NOMO-1 (cell line): Measurements from ENCODE around the gene EXOC6B.

ENCODE experiments used
- DNase-seq, 2 experiments: peaks; one replicate each; lab custom pipeline; 2025; ENCODE audit not compliant: unreplicated experiment in 2 of 2; lab: John Stamatoyannopoulos, UW

EXOC6B gene

DNA sequence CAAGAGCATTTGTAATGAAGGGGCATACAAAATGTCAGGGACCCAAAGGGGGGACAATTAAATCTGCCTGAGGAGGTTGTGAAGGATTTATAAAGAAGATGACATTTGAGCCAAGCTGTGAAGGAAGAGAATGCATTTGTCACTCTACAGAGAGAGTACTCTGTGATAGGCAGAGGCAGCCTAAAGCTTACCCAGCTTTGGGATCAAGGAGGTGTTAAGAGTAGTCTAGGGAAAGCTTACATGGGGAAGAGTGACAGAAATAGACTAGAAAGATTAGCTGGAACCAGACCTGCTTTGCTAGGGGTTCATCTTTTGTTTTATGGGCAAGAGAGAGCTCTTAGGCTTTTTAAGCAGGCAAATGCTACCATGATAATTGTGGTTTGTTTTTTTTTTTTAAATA, 509.1 kb downstream of the EXOC6B start:
- no peak for DNase-seq

DNA sequence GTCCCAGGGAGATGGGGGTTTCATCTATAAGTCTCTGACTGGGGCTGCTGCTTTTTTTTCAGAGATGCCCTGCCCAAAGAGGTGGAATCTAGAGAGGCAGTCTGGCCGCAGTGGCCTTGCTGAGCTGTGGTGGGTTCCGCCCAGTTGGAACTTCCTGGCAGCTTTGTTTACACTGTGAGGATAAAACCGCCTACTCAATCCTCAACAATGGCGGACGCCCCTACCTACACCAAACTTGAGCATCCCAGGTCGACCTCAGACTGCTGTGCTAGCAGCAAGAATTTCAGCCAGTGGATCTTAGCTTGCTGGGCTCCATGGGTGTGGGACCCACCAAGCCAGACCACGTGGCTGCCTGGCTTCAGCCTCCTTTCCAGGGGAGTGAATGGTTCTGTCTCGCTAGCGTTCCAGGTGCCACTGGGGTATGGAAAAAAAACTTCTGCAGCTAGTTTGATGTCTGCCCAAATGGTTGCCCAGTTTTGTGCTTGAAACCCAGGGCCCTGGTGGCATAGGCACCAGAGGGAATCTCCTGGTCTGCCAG, 525.6 kb downstream of the EXOC6B start:
- no peak for DNase-seq

DNA sequence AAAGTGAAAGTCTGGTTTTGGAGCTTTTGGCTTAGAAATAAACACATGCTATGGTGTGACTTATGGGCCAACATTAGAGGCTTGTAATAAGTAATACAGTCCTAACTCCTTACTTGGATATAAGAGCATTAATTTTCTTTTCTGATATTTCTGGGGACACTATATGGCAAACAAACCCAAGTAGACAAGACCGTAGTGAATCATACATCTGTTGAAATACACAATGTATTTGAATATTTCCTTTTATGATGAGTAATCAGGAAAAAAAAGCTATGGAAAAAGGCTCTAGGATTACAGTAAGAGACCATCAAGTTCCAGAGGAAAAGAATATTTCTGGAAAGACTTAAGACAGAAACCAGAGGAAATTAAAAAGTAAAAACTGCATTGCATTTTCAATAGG, 532.2 kb downstream of the EXOC6B start:
- DNase-seq, result no peak

DNA sequence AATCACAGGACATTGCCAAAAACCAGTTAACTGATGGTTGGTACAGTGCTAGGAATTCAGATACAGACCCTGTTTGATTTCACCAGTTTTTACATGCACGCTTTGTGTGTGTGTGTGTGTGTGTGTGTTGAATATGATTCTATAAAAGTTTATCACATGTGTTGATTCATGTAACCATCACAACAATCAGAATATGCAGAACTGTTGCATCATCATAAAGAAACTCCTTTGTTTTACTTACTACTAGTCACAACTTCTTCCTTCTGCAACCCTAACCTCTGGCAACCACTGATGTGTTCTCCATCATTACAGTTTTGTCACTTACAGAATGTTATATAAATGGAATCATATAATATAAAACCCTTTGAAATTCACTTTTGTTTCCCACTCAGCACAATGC, 533.4 kb downstream of the EXOC6B start:
- DNase-seq, result no peak

DNA sequence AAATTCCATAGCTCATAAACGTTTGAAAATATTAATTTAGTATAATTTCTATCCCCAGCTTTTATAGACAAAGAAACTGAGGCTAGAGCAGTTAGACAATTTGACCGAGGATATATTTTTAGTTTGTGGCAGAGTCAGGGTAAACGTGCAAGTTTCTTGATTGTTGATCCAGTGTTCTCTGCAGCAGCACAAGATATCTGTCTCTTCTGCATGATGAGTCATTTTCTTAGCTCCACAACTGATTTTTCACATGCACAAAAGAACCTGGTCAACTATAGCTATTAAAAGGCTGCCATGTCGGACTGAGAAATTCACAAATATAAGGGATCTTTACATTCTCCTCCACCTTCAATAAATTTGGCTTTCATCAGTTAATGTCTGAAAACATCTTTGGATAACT, 534.8 kb downstream of the EXOC6B start:
- DNase-seq, result no peak

DNA sequence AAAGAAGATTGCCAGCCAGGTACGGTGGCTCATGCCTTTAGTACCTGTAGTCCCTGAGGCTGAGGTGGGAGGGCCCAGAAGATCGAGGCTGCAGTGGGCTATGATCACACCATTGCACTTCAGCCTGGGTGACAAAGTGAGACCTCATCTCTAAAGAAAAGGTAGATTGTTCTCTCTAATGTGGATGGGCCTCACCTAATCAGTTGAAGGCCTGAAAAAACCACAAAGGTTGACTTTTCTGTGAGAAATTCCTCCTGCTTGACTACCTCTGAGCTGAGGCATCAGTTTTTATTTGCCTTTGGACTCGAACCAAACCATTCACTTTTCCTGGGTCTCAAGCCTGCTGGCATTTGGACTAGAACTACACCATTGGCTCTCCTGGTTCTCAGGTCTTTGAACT, 536.1 kb downstream of the EXOC6B start:
- DNase-seq, result no peak

DNA sequence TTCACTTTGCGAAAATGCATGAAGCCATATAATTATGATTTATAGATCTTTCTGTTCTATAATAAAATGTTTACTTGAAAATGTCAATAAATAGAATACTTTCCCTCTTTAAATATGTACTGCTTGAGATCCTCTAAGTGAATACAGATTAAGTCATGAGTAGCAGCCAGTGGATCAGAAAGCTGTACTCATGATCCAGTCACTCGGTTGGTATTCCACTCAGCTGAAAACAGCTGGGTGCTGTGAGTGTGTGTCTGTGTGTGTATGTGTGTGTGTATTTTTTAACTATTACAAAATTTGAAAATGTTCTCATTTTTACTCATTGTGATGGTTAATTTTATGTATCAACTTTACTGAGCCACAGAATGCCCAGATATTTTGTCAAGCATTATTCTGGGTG, 536.5 kb downstream of the EXOC6B start:
- DNase-seq, result no peak

DNA sequence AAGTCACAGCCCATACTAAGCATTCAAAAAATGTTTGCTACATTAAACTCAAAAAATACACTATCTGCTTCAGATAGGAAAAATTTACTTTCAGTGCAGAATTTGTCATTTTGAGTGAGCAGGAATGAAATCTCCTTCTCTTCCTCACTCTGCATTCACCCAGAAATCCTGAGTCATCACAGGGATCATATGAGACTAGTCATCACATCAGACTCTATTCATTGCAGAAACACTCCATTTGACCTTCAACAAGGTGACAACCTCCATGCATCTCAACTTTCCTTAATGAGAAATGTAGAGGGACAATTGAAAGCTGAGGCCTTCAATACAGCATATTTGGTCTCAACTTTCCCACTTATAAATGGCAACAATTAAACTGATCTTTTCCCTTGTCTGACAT, 547.8 kb downstream of the EXOC6B start:
- no peak for DNase-seq

DNA sequence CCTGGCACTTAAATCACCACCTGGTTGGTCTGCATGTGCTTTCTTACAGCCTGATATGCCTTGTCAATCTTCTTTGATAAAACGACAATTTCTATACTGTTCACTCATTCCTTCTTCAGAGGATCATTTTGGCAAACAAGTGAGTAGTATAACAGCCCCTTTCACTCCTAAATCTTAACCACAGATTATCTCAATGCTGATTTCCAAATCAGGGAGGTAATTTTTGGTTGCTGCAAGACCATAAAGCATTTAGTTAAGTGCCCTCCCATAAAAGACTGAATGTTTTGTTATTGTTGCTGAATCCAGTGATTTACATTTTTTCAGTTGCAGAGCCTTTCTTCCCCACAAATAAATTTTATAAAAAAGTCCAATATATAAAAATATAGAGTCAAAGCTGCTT, 549.0 kb downstream of the EXOC6B start:
- no peak for DNase-seq

DNA sequence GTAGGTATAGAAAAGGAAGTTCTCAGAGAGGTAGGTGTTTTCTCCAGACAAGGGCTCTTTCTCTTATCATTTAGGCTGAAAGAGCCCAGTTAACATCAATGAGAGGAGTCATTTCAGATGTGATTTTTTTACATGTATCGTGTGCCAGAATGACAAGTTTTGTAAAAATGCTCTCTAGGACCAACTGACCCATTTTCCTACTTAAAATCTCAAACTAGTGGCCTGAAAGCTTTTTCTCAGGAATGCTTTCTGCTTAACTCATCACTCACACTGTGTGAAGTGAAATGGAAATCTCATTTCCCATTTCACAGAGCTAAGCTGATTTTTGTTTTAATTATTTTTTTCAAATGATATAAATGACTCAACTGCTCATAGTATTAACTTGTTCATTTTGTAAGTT, 549.5 kb downstream of the EXOC6B start:
- DNase-seq, result no peak

DNA sequence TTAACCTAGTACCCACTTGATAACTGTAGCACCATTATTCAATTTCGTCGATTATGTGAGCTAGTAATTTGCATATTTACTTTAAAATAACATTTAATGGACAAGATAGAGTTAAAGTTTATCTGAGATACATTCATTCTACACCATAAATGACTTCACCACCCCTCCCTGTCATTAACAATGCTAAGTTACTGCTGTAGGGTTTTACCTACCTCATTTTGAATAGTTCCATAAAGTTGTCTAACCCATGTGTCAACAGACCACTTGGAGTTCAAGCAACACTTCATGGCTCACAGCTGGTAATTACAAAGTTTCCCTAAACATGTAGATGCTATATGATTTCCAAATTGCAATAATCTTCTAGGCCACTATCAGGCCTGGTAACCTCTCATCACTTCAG, 550.7 kb downstream of the EXOC6B start:
- no peak for DNase-seq

DNA sequence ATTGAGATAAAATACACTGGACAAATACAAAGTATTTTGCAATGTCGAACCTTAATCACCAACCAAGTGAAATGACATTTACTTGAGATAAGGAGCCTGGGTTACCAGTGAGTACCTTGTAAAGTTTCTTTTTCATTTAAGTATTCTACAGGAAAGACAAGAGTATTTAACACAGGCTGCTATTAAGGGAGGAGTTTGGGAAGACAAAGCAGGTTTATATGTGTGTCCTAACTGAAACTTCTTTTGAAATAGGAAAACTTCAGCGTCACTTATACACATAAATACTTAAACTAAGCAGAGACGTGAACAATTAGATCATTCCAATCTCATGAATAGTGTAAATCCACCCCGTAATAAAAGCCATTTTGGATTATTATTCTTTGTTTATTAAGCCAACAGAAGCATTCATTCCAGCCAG, 551.4 kb downstream of the EXOC6B start:
- no peak for DNase-seq

DNA sequence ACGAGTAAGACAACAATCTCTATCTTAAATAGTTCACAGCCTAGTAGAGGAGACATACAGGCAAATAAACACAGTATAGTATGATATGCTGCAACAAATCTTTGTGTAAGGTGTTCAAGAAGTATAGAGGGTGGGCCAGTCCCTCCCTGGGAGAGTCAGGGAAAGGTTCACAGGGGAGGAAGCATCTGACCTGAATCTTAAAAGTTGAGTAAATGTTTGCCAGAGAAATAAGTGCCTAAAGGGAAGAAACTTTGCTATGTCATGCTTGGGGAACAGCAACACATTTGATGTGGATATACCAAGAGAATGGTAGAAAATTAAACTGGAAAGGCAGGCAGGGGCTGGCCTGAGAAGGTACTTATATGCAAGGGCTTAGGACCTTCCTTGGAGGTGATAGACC, 552.4 kb downstream of the EXOC6B start:
- DNase-seq, result no peak

DNA sequence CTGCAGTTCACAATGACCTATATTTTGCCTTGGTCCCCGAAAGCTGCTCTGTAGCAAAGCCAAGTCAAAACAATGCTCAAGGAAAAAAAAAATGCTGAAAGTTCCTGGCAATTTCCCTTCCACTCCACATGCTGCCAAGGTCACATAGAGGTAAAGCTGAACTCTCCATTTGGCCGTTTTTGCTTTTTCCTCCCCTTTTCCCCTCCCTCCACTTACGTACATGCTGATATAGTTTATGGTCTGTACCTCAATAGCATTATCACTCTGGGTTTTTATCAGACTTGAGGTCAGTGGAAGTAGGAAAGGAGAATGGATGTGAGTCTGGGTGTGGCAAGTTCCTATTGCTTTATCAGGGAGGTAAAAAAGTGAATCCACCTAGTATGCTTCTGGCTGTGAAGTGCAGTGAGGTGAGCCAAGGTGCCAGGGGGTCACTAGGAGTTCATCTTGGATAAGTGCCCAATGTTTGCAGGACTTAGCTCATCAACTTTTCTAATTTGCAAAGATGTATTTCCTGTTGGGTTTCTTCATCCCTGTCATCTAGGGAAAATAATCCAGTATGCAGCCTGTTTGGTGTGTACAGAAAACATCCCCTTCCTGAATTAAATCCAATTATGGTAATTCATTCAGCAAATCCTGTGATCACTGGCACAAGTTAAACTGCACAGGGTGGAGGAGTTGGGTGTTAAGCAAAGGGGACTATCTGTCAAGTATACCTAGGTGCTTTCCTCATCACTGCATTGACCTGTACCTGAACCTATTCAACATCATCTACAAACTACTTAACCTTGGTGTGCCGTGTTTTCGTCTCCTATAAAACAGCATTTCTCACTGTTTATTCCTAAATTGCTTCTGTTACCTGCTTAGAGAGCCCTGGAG, 553.8 kb downstream of the EXOC6B start:
- no peak for DNase-seq

DNA sequence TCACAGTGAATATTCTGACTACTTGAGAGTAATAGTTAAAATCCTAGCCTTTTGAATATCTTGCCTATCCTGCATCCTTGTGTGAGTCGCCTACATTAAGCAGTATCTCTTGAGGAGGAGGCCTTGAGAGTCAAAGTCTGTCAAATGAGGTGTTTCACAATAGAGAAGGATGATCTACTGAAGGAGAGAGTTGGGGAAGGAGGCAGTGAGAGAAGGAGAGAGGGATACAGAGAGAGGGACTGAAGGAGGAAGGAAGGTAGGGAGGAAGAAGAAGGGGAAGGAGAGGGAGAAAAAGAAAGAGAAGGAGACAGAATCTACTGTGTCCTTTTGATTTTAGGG, 554.6 kb downstream of the EXOC6B start:
- no peak for DNase-seq

DNA sequence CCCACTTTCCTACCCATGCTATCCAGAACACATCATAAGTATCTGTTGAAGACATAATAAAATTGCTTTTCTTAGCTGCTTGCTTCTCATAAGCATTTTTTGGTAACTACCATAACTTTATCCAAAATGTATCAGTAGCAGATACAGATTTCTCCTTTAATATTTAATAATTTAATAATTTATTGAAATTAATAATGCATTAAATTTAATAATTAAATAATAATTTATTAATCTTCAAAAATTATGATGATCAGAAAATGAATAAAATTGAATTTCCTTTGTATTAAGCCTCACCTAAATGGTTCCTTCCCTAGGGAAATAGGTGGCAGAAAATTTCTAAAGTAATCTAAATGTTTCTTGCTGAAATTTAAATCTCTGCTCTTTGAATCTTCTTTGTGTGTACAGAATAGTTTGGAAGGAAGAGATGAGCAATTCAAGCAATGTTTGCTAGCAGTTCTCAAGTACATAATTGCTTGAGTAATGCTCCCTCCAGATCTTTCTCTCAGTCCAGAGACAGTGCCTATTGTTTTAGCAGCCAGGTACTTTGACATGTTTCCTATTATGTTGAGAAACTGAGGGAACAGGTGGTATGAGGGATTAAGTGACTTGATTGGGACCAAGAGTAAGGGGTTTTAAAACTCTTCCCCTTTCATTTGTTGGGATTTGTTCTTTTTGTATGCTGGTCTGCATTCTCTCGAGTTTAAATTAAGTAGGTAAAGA, 555.1 kb downstream of the EXOC6B start:
- no peak for DNase-seq

DNA sequence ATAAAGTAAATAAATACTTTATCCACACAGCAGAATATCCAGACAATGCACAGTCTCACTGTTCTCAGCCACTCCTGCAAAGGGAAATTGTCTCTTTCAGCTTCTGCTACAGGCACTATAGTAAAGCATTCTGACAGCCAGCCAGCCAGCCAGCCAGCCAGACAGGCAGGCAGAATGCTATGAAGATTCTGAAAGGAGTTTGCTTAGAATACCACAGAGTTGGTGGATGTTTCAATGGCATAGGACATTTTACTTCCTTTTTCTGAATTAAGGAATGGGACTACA, 562.1 kb downstream of the EXOC6B start:
- no peak for DNase-seq

DNA sequence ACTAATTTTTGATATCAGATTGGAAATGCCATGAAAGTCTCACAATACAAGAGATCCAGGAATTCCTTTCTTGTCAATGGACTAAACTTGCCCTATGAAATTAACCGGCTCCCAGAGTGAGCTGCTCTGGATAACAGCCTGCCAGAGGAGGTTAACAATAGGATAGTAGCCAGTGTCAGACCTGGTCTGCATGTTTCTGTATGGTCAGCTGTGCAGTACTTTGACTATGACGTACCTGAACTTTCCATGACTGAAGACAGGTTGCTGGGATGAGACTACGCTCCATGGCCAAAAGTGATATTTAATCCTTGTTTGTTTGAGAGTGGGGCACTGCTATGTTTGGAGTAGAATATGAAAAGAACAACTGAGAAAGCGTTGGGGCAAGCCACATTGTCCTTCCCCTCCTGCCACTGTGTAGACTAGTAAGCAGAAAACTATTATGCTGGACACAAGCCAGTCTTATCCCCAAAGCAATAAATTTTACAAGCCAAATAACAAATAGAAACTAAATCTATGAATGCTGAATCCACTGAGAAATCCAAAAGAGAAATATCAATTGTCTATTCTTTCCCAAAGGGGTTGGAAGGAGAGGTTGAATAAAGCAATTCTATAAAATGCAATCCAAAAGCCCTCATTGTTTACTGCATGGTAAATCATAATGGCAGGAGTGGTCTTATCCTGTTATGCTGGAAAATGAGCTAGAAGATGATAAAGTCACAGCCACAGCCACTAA, 562.6 kb downstream of the EXOC6B start:
- no peak for DNase-seq

DNA sequence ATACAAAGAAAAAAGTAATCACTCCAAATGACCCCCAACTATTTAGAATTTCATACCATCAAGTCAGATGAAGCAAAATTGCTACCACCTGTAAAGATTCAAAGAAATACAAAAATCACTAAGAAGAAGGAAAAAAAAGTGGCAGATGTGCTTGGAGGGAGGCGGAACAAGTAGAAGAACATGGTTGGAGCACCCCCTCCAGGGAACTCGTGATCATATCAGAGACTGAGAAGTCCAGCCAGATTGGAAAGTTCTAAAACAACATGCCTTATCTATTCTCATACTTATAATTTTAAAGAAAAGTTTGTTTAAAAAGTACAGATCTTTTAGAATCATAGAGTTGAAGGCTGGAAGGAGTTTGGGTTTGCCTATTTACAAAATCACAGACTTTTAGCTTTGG, 564.8 kb downstream of the EXOC6B start:
- DNase-seq, result no peak

DNA sequence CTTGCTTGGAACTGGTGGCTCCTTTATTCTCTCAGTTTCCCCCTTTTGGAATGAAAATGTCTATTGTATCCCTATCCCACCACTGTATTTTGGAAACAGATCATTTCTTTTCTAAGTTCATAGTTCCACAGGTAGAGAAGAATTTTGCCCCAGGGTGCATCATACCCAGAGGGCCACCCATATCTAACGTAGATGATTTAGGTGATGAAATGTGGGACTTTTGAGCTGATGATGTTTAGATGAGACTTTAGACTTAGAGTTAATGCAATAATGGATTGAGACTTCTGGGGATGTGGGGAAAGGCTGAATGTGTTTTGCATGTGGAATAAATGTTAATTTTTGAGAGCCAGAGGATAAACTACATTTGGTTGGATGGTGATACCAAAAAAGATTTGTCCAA, 570.3 kb downstream of the EXOC6B start:
- no peak for DNase-seq

DNA sequence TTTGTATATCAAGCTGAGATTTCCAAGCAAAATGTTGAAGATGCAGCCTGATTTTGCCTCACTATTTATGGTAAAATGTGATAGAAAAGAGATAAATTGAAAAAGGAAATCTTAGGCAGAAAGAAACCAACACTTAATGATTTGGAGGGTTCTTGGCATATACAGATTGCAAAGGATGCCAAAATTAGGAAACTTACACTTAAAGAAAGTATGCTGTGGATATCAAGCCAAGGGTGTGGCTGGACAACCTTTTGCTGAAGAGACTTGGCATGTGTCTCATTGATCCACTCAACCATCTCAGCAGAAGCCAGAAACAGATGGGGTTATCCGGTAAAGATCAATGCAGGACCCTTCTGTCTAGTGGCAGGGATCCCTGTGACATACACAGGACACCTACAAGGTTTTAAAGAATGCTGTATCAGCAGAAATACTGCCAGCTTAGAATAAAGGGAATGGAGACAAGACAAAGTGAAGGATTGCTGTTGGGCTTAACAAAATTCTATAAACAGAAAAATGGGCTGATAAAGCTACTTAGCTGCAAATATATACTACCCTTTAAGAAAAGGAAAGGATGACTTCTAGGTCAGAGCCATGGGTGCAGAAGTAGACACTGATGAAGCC, 570.9 kb downstream of the EXOC6B start:
- no peak for DNase-seq
